HG02852 (cell line): ENCODE measurements around the gene KCNC3.

ENCODE experiments used
- ATAC-seq: cut with Tn5 transposase; IDR thresholded peaks from one replicate; pipeline ENCODE4 v1.9.1; 2021; ENCODE audit warnings: mild to moderate bottlenecking, moderate library complexity; ENCODE audit not compliant: unreplicated experiment

The KCNC3 gene

GRCh38 chr19:50329146-50329925, at the start of gene KCNC3:
Gene KCNC3 (minus strand): TSS chr19:50329377. CDS start chr19:50329082, 295 bp downstream.
- peak; percentile 41 for ATAC-seq

- ATAC-seq: no peak
Measured at GRCh38 chr19:50378863-50379236, 49.7 kb upstream of the KCNC3 start.

- no peak for ATAC-seq
Measured at GRCh38 chr19:50378169-50378862, 49.1 kb upstream of the KCNC3 start.

- ATAC-seq: no peak
Measured at GRCh38 chr19:50377517-50377916, 48.3 kb upstream of the KCNC3 start.

GRCh38 chr19:50377051-50377461, 47.9 kb upstream of the KCNC3 start:
- ATAC-seq: no peak

GRCh38 chr19:50376166-50377050, 47.2 kb upstream of the KCNC3 start, which contains the start of gene NR1H2:
Gene NR1H2 (plus strand): TSS chr19:50376457. CDS start chr19:50377606, 1,149 bp downstream.
- peak; percentile 85 for ATAC-seq

- no peak for ATAC-seq
Measured at GRCh38 chr19:50371914-50372475, 42.8 kb upstream of the KCNC3 start.

GRCh38 chr19:50368649-50369570, 39.7 kb upstream of the KCNC3 start:
- no peak for ATAC-seq

- ATAC-seq: no peak
Measured at GRCh38 chr19:50365434-50366306, 36.5 kb upstream of the KCNC3 start, which contains the start of gene NAPSA. Gene NAPSA (minus strand): TSS chr19:50365639. CDS start chr19:50365621, 18 bp downstream.

GRCh38 chr19:50362656-50363424, 33.7 kb upstream of the KCNC3 start:
- no peak for ATAC-seq

GRCh38 chr19:50362030-50362412, 32.8 kb upstream of the KCNC3 start:
- no peak for ATAC-seq

- no peak for ATAC-seq
Measured at GRCh38 chr19:50361290-50362029, 32.3 kb upstream of the KCNC3 start.

GRCh38 chr19:50359328-50359818, 30.2 kb upstream of the KCNC3 start:
- no peak for ATAC-seq

GRCh38 chr19:50358483-50359327, 29.5 kb upstream of the KCNC3 start:
- peak; percentile 42 for ATAC-seq

- ATAC-seq: peak; percentile 62
Measured at GRCh38 chr19:50357178-50358100, 28.3 kb upstream of the KCNC3 start.
